AG04450 (cell line): ENCODE results near the gene CIAPIN1. TPM values are rescaled to one million over a fixed set of nuclear protein-coding genes. Genes with fewer than 3 reads are reported as not detected.
A peak's percentile ranks its signal among the peaks of the same experiment; 100 is the strongest.

Experiments
- CTCF ChIA-PET: fragments of 300-600, 350-600 bp; formaldehyde crosslinking; extraction: SDS; loops from one replicate; lab custom pipeline; 2022; ENCODE audit warnings: antibody characterized with exemption, inconsistent platforms; lab: Charles Lee
- POLR2A ChIA-PET: fragments of 350-600 bp; formaldehyde crosslinking; extraction: SDS; loops from one replicate; lab custom pipeline; 2021; ENCODE audit warnings: antibody characterized with exemption, inconsistent platforms; lab: Yijun Ruan, JAX
- DNase-seq: peaks from one replicate; pipeline ENCODE4 v3.0.0-alpha.2; 2011; ENCODE audit warnings: low read depth, low spot score
- H3K27ac ChIP-seq: one replicate; pipeline ENCODE4 v1.5.1; 2012; ENCODE audit warnings: low read depth, low read length, control low read depth
- H3K27me3 ChIP-seq: one replicate; pipeline ENCODE4 v1.6.0; 2012; ENCODE audit warnings: low read length; ENCODE audit not compliant: control insufficient read depth, insufficient read depth
- H3K4me3 ChIP-seq: 2 replicates; pipeline ENCODE4 v1.5.1; 2011; ENCODE audit warnings: mild to moderate bottlenecking, low read depth, low read length, control low read depth
- H3K9me3 ChIP-seq: 2 replicates; pipeline ENCODE4 v1.5.1; 2012; ENCODE audit warnings: low read length; ENCODE audit not compliant: control insufficient read depth, insufficient read depth
- polyA plus RNA-seq: library from polyadenylated mRNA; depleted of rRNA; stranded (reverse); fragments of >200 nt; gene quantifications from 2 replicates; pipeline ENCODE4 v1.2.3, GENCODE V29; 2011
- TF ChIP-seq, protein P1 (sequence below): IDR thresholded peaks from 2 replicates; pipeline ENCODE4 v1.5.1; 2011; ENCODE audit warnings: low read depth, low read length, control low read depth, inconsistent platforms

CIAPIN1 gene
- polyA plus RNA-seq, 1 experiment, result 48.6 TPM

DNA sequence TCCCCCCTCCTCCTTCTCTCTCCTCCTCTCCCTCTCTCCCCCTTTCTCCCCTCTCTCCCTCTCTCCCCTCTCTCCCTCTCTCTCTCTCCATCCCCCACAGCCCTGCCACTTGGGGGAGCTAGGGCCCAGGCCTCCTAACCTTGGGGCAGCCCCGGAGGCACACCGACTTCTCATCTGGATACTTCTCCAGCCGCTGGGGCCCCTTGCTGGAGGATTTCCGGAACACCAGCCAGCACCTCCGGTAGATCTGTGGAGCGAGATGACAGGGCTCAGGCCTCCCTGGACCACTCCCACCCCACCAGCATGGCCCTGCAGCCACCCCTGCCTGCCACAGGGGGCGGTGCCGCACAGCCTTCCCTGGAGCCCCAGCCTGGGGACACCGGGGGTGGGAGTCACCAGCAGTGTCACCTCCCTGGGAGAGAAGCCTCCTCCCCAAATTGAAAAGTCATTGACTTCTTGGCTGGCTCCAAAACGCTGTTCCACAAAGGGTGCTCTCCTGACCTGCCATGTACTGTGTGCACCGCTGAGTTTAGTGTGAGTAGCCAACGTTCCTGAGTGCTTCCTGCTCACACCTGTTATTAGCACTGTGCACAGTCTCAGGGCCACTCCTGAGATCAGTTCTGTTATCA, 28.6 kb upstream of the CIAPIN1 start:
- Histone ChIP-seq H3K27ac (no peak overlapping the region), H3K9me3 (no peaks in the 10 kb centered on the region; the same call in 1 of the 2 replicates), H3K4me3 (no peak overlapping the region), H3K27me3 (no peaks in the 10 kb centered on the region)
- CTCF ChIA-PET, result interaction anchor here (0.6 to 1.1 kb wide), 3 partner anchors 19 to 223 kb away, joined by 3 to 6 read pairs (median 3); no protein-coding TSS in a partner anchor
- POLR2A ChIA-PET, result no interaction called here
- no peak for DNase-seq
- TF ChIP-seq, protein P1, sequence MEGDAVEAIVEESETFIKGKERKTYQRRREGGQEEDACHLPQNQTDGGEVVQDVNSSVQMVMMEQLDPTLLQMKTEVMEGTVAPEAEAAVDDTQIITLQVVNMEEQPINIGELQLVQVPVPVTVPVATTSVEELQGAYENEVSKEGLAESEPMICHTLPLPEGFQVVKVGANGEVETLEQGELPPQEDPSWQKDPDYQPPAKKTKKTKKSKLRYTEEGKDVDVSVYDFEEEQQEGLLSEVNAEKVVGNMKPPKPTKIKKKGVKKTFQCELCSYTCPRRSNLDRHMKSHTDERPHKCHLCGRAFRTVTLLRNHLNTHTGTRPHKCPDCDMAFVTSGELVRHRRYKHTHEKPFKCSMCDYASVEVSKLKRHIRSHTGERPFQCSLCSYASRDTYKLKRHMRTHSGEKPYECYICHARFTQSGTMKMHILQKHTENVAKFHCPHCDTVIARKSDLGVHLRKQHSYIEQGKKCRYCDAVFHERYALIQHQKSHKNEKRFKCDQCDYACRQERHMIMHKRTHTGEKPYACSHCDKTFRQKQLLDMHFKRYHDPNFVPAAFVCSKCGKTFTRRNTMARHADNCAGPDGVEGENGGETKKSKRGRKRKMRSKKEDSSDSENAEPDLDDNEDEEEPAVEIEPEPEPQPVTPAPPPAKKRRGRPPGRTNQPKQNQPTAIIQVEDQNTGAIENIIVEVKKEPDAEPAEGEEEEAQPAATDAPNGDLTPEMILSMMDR, result peak; percentile 59

DNA sequence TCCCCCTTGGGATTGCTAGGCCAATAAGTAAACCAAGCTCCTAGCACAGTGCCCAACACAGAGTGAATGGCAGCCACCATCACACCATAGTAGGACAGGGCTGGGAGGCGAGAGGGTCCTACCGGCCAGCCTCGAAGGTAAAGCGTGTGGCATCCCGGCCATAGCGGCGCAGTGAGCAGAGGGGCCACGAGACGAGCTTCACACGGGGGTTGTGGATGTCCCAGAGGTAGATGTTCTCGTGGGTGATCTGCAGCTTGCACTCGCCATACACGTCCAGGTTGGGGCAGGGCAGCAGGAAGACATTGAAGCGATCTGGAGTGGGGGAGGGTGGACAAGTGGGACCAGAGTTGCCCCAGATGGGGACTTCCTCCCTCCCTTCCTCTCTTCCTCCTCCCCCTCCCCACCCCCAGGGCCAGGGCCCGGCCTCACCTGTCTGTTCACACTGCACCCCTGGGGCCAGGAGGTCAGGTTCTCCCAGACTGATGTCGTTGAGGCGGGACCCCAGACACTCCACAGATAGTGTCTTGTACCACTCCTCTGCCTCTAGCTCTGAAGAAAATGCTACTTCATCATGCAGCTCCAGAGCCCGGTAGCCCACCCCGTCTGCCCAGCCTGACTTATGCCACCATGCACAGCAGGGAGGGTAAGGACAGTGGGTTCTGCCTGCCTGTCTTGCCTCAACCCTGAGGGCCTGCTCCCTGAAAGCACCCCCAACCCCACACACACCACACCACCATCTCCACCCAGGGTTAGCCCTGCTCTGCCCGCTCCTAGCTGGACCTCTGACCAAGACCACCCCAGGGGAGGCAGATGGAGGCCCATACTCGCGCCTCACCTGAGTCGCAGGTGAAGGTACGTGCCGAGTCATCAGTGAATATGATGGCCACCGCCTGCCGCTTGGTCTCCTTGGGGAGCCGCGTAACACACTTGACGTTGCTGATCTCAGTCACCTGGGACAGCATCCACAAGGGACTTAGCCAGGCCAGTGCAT, 27.8 kb upstream of the CIAPIN1 start:
- H3K4me3 ChIP-seq, result no peak overlapping the region
- TF ChIP-seq, protein P1, result no peak
- no peak for DNase-seq
- H3K27me3 ChIP-seq, result no peaks in the 10 kb centered on the region
- no peaks in the 10 kb centered on the region; the same call in 1 of the 2 replicates for H3K9me3 ChIP-seq
- CTCF ChIA-PET, result interaction anchor here (0.6 to 1.1 kb wide), 2 partner anchors 13 to 222 kb away, joined by 6 read pairs; partner anchors contain the start of gene POLR2C
- POLR2A ChIA-PET, result no interaction called here
- H3K27ac ChIP-seq, result no peak overlapping the region

DNA sequence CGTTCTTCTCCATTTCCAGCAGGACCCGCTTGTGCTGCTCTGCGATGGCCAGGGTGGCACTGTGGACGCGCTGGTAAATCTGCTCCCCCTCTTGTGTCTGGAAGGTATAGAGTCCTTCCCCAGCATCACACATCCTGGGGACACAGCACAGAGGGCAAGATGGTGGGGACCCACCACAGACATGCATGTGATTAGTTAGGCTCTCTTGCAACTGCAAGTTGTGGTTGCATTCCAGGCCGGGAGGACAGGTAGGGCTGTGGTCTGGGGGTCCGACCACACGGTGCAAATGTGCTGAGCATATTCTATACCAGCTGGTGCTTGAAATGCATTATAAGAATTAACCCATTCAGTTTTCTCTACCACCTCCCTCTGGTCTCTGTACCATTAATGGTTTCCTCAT, 26.7 kb upstream of the CIAPIN1 start:
- CTCF ChIA-PET, result interaction anchor here (1.1 to 3.8 kb wide), 2 partner anchors 12 kb away, joined by 6 to 13 read pairs; partner anchors contain the start of gene POLR2C

DNA sequence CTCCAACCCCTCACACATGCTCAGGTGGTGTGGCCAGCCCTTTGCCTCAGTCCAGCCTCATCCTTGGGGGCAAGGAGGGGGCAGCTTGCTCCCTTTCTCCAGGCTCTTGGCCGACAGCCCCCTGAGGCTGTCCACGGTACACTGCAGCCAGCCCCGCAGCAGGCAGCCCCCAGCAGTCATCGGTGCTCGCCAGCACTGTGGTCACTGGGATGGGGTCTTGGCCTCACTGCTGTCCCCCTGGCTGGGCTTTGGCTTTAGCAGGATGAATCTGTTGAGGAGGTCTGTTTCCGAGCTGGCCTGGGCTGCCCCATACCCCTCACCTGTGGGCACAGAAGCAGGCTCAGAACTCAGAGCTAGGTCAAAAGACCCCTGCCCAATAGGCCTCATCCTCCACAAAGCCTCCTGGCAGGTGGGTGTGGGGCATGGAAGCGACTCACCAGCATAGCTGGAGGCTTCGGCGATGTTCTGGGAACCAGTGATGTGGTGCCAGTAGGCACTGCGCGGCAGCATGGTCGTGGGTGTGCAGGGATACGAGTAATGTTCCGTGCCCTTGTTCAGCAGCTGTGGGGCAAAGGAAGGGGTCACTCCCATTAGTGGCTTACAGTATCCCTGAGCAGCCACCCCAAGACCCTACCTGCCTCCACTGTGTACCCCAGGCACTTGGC, 26.1 kb upstream of the CIAPIN1 start:
- Histone ChIP-seq H3K27me3 (no peaks in the 10 kb centered on the region), H3K4me3 (no peak overlapping the region), H3K27ac (no peak overlapping the region), H3K9me3 (no peaks in the 10 kb centered on the region)
- TF ChIP-seq, protein P1, result no peak
- ChIA-PET CTCF (interaction anchor here (3.8 kb wide), 1 partner anchor 11 kb away, joined by 13 read pairs; the partner anchor contains the start of gene POLR2C), POLR2A (no interaction called here)
- DNase-seq, result no peak

More for the DNA sequence above, 26.7 kb upstream of the CIAPIN1 start:
- no peak for DNase-seq
- POLR2A ChIA-PET, result no interaction called here
- Histone ChIP-seq H3K4me3 (no peak overlapping the region), H3K27me3 (no peaks in the 10 kb centered on the region), H3K27ac (no peak overlapping the region), H3K9me3 (no peaks in the 10 kb centered on the region; the same call in 1 of the 2 replicates)
- TF ChIP-seq, protein P1, result no peak
